ENCODE measurements around the gene SH3BP1. TPM values are rescaled to one million over a fixed set of nuclear protein-coding genes. Genes with fewer than 3 reads are reported as not detected.
A peak's percentile ranks its signal among the peaks of the same experiment; 100 is the strongest.

SH3BP1 gene
- polyA plus RNA-seq, 3 donors: 20.0 to 214 (median 20.0) TPM

- peaks cover 18 to 22% of the 10 kb centered on the region in 2 donors for H3K36me3 ChIP-seq (replicated peaks in 1 of 2; ENCODE audit: control insufficient read depth in 1 of 2, insufficient read depth in 2 of 2, low read length in 2 of 2)
- WGBS (ENCODE audit: insufficient coverage): 50% methylated on average over 2 of the region's 2 CpGs
- TF ChIP-seq CTCF (IDR thresholded peaks at IDR 0.05): no peak
- no peak for DNase-seq
- H3K9me3 ChIP-seq (replicated peaks in 1 of 2; ENCODE audit: control insufficient read depth in 1 of 2, insufficient read depth in 1 of 2, low read length in 2 of 2): no peaks in the 10 kb centered on the region
- no peak overlapping the region for H3K4me2 ChIP-seq (replicated peaks; ENCODE audit: extremely low read depth, low read length, poor library complexity, severe bottlenecking)
- H3K9ac ChIP-seq (ENCODE audit: insufficient read depth, low read length, poor library complexity, severe bottlenecking): no peak overlapping the region
- intact Hi-C loops (cut with micrococcal nuclease): loop anchor here (1.0 to 10.0 kb wide), 3 partner anchors 38 to 124 kb away; partner anchors contain the start of gene GCAT (in 1 of the 2)
- no peak overlapping the region for H2AFZ ChIP-seq (ENCODE audit: insufficient read depth, low read depth, low read length, poor library complexity, severe bottlenecking)
- H4K20me1 ChIP-seq (ENCODE audit: insufficient read depth, low read length): peaks cover 46% of the 10 kb centered on the region
- no peak overlapping the region for H3K4me3 ChIP-seq (replicated peaks in 1 of 3; ENCODE audit: low read depth in 2 of 3, low read length in 3 of 3)
- H3K4me1 ChIP-seq (ENCODE audit: control insufficient read depth in 1 of 2, insufficient read depth in 2 of 2, low read length in 2 of 2): peaks cover 37 to 42% of the 10 kb centered on the region in 2 donors
- Mint-ChIP-seq H3K36me3 (peaks cover 13 to 33% of the 10 kb centered on the region in 2 donors), H3K27ac (peak overlapping the region in 6 of 7 donors; percentile 40 to 88 (median 61)), H3K4me1 (peaks cover 26% of the 10 kb centered on the region), H3K27me3 (ENCODE audit: low read depth in 3 of 3) (no peaks in the 10 kb centered on the region), H3K4me3 (no peak overlapping the region), H3K9me3 (no peaks in the 10 kb centered on the region)
- no peaks in the 10 kb centered on the region for H3K27me3 ChIP-seq (ENCODE audit: control insufficient read depth in 2 of 2, insufficient read depth in 2 of 2, low read length in 2 of 2)
- peaks cover 28% of the 10 kb centered on the region for H3K79me2 ChIP-seq (ENCODE audit: insufficient read depth, low read length)
- H3K27ac ChIP-seq (ENCODE audit: low read depth in 1 of 2, low read length in 2 of 2): peak overlapping the region in 1 of 2 donors; percentile 8
These were observed 41.5 kb downstream of the SH3BP1 start for GRCh38 chr22:37681001-37681424.

DNA sequence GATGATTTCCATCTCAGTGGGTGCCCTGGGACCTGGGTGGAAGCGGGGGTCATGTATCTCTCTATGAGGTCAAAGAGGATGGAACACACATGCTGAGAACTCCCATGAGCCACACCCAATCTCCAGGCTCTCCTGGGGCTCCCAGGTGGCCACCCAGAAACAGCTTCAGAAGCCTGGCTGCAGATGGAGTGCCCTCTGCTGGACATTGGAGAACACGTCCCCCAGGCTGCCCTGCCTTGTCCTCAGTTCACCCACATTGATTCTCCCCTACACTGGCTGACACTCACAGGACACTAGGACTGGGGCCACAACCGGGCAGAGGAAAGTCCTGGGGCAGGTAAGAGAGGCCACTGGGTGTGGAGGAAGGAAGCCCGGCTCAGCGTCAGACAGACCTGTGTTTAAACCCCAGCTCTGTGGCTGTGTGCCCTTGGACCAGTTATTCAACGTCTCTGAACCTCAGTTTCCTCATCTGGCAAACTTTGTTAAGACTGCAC lies 42.1 kb downstream of the SH3BP1 start:
- peak overlapping the region in 1 of 2 donors; percentile 53 for H3K27ac ChIP-seq (ENCODE audit: low read depth in 1 of 2, low read length in 2 of 2)
- H3K79me2 ChIP-seq (ENCODE audit: insufficient read depth, low read length): peaks cover 27% of the 10 kb centered on the region
- Mint-ChIP-seq H3K36me3 (peaks cover 13 to 33% of the 10 kb centered on the region in 2 donors), H3K27me3 (ENCODE audit: low read depth in 3 of 3) (no peaks in the 10 kb centered on the region), H3K27ac (peak overlapping the region; percentile 59 to 88 (median 68)), H3K9me3 (no peaks in the 10 kb centered on the region), H3K4me3 (peak overlapping the region; percentile 34 to 67), H3K4me1 (peaks cover 27% of the 10 kb centered on the region)
- peaks cover 40% of the 10 kb centered on the region for H4K20me1 ChIP-seq (ENCODE audit: insufficient read depth, low read length)
- no peak overlapping the region for H3K9ac ChIP-seq (ENCODE audit: insufficient read depth, low read length, poor library complexity, severe bottlenecking)
- H3K27me3 ChIP-seq (ENCODE audit: control insufficient read depth in 2 of 2, insufficient read depth in 2 of 2, low read length in 2 of 2): no peaks in the 10 kb centered on the region
- H3K4me2 ChIP-seq (replicated peaks; ENCODE audit: extremely low read depth, low read length, poor library complexity, severe bottlenecking): peak overlapping the region; percentile 15
- no peak overlapping the region for H2AFZ ChIP-seq (ENCODE audit: insufficient read depth, low read depth, low read length, poor library complexity, severe bottlenecking)
- peak; percentile 83 for TF ChIP-seq CTCF (IDR thresholded peaks at IDR 0.05)
- DNase-seq: peak; percentile 62 to 76 (median 74)
- intact Hi-C loops (cut with micrococcal nuclease): loop anchor here (1.0 to 10.0 kb wide), 3 partner anchors 38 to 123 kb away; partner anchors contain the start of gene GCAT (in 1 of the 2)
- no peaks in the 10 kb centered on the region for H3K9me3 ChIP-seq (replicated peaks in 1 of 2; ENCODE audit: control insufficient read depth in 1 of 2, insufficient read depth in 1 of 2, low read length in 2 of 2)
- H3K4me3 ChIP-seq (replicated peaks in 1 of 3; ENCODE audit: low read depth in 2 of 3, low read length in 3 of 3): no peak overlapping the region
- H3K4me1 ChIP-seq (ENCODE audit: control insufficient read depth in 1 of 2, insufficient read depth in 2 of 2, low read length in 2 of 2): peaks cover 34 to 39% of the 10 kb centered on the region in 2 donors
- WGBS (ENCODE audit: insufficient coverage): 30% methylated on average over 5 of the region's 6 CpGs
- H3K36me3 ChIP-seq (replicated peaks in 1 of 2; ENCODE audit: control insufficient read depth in 1 of 2, insufficient read depth in 2 of 2, low read length in 2 of 2): peaks cover 18 to 22% of the 10 kb centered on the region in 2 donors

Measured in CD14-positive monocyte (primary cell).